Activated CD8-positive, alpha-beta T cell treated with anti-CD3 and anti-CD28 coated beads, Interleukin-2, amount 10 ng/mL, durations not matched to agents 7 days and 5 days (primary cell): ENCODE results near the gene LNX1. TPM values are rescaled to one million over a fixed set of nuclear protein-coding genes. Genes with fewer than 3 reads are reported as not detected.

Source experiments
- ATAC-seq: fragments of 150-1000 bp; cut with Tn5 transposase; one replicate; pipeline ENCODE4 v1.10.0; 2021; ENCODE audit warnings: moderate library complexity
- CTCF ChIA-PET: fragments of 350-600 bp; sonication (Branson Sonifier 250); formaldehyde crosslinking; loops from one replicate; lab custom pipeline; 2021; ENCODE audit warnings: antibody characterized with exemption; lab: Charles Lee
- POLR2A ChIA-PET: fragments of 350-600 bp; sonication (Branson Sonifier 250); formaldehyde crosslinking; loops from one replicate; lab custom pipeline; 2021; ENCODE audit warnings: antibody characterized with exemption; lab: Charles Lee
- DNase-seq: peaks from one replicate; pipeline ENCODE4 v3.0.0-alpha.2; 2020
- H3K27ac Mint-ChIP-seq: one replicate; pipeline ENCODE4 v1.8.0; 2021; ENCODE audit warnings: mild to moderate bottlenecking, mixed read lengths
- H3K27me3 Mint-ChIP-seq: one replicate; pipeline ENCODE4 v1.8.0; 2021; ENCODE audit warnings: low read depth, mixed read lengths
- H3K36me3 Mint-ChIP-seq: one replicate; pipeline ENCODE4 v1.8.0; 2021; ENCODE audit warnings: low read depth, mixed read lengths
- H3K4me1 Mint-ChIP-seq: one replicate; pipeline ENCODE4 v1.8.0; 2021; ENCODE audit warnings: low read depth, mixed read lengths
- H3K4me3 Mint-ChIP-seq: one replicate; pipeline ENCODE4 v1.8.0; 2021; ENCODE audit warnings: mild to moderate bottlenecking, mixed read lengths
- H3K9me3 Mint-ChIP-seq: one replicate; pipeline ENCODE4 v1.8.0; 2022; ENCODE audit warnings: mixed read lengths; ENCODE audit not compliant: insufficient read depth
- total RNA-seq, 2 experiments: library from RNA; stranded (reverse); gene quantifications; one replicate each; pipeline ENCODE4 v1.2.3, GENCODE V29; 2021

LNX1 gene
- total RNA-seq, 2 experiments from 2014 or later = not detected

DNA sequence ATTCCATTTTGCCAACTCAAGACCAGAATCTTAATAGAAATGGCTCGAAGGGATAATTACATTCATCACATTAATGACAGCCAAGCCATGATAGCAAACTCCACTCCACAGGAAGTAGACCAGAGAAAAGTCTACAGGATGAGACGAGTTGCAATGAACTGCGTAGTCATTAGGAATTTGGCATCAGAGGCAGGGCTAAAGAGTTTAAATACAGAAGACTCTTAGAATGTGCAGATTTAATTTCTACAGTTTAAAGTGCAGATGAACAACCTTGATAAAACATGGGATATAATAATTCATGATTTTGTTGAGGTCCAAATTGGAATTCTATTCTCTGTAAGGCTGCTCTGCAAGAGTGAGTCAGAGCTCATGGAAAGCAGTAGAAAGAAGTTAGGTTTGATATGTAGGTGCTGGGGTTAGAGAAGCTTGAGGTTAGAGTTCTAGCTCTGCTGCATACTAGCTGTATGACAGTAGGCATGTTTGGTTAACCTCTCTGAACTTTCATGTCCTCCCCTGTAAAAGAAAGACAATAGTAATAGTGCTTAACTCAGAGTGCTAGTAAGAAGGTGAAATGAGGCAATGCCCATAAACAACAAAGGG lies 32.2 kb downstream of the LNX1 start:
- no peaks in the 10 kb centered on the region for H3K4me1 Mint-ChIP-seq
- H3K36me3 Mint-ChIP-seq = no peaks in the 10 kb centered on the region
- ChIA-PET CTCF (no interaction called here), POLR2A (no interaction called here)
- no peaks in the 10 kb centered on the region for H3K9me3 Mint-ChIP-seq
- DNase-seq (no peak), ATAC-seq (no peak)
- H3K4me3 Mint-ChIP-seq = no peak overlapping the region
- no peak overlapping the region for H3K27ac Mint-ChIP-seq
- peaks cover 6% of the 10 kb centered on the region for H3K27me3 Mint-ChIP-seq

DNA sequence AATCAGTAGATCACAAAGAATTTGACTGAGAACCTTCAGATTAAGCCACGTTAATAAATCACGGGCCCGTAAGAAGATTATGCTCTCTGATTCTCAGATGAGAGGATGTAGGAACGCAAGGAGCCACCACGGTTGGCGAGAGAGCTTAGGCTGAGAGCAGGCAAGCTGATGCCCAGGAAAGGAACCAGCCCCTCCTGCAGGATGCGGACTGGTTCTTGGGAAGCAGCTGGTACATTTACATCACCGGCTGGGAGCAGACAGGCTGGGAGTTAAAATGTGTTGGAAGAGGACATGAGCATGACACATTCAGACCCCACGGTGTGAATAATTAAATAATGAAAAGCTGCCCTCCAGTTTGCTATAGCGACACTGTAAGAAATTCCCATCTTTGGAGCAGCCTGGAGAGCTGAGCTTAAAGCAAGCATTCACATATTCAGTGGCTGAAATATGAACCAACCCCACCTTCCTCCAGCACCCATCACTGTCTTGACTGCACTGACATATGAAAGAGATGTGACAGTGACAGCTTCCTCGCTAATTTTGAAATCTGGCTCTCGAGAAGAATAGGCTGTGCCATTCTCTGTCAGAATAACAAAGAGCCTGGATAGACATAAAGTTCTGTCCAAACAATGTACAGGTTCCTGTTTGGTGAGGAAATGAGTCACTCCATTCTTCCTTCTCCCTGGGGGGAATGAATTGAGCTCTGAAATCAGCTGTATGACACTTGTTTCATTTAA lies 33.1 kb downstream of the LNX1 start:
- peaks cover 6% of the 10 kb centered on the region for H3K27me3 Mint-ChIP-seq
- H3K9me3 Mint-ChIP-seq = no peaks in the 10 kb centered on the region
- ChIA-PET CTCF (interaction anchor here (1.7 kb wide), 1 partner anchor 11 kb away, joined by 3 read pairs; no protein-coding TSS in a partner anchor), POLR2A (no interaction called here)
- H3K36me3 Mint-ChIP-seq = no peaks in the 10 kb centered on the region
- H3K4me3 Mint-ChIP-seq = no peak overlapping the region
- no peaks in the 10 kb centered on the region for H3K4me1 Mint-ChIP-seq
- DNase-seq (no peak), ATAC-seq (no peak)
- H3K27ac Mint-ChIP-seq = no peak overlapping the region

DNA sequence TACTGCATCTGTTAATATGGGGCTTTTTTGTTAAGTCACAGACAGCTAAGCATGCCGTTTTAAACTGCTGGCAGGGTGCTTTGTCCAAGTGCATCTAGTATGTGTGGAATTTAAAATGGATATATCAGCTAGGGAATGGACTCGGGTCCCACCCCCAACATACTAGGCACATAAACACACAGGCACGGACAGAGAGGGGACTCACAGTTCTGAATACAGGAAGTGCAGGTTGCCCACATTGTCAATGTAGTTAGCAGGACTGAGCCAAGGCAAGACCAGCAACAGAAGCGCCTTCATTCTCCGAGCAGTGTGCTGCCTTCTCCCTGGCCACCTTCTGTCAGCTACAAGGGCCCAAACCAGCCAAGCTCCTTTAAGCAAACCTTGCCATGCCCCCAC lies 33.6 kb downstream of the LNX1 start:
- CTCF ChIA-PET = interaction anchor here (1.7 kb wide), 1 partner anchor 10 kb away, joined by 3 read pairs; no protein-coding TSS in a partner anchor
- H3K4me1 Mint-ChIP-seq = no peaks in the 10 kb centered on the region
- no peak for ATAC-seq

DNA sequence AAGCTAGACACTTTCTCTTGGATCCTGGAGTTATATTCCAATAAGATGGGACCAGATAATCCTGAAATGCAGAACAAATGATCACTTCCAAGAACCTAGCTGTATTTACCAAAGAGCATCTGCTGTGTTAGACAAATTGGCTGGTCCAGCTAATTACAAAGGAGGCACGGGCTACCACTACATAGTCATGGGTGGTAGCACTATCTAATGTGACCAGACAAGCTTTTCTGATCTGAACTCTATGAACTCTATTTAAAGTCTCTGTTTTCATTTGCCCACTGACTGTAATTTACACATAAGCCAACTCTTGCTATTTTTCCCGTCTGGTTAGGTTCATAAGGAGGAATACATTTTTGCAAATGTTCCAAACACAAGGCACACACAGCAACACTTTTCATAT lies 34.6 kb downstream of the LNX1 start:
- H3K4me3 Mint-ChIP-seq = no peak overlapping the region
- no peak overlapping the region for H3K27ac Mint-ChIP-seq
- no peaks in the 10 kb centered on the region for H3K36me3 Mint-ChIP-seq
- H3K27me3 Mint-ChIP-seq = peaks cover 8% of the 10 kb centered on the region
- ChIA-PET POLR2A (no interaction called here), CTCF (interaction anchor here (1.7 kb wide), 1 partner anchor 9 kb away, joined by 3 read pairs; no protein-coding TSS in a partner anchor)
- H3K9me3 Mint-ChIP-seq = no peaks in the 10 kb centered on the region
- H3K4me1 Mint-ChIP-seq = no peaks in the 10 kb centered on the region
- no peak for DNase-seq
- ATAC-seq = no peak

More for the DNA sequence above, 33.6 kb downstream of the LNX1 start:
- Mint-ChIP-seq H3K36me3 (no peaks in the 10 kb centered on the region), H3K27ac (no peak overlapping the region), H3K4me3 (no peak overlapping the region), H3K9me3 (no peaks in the 10 kb centered on the region), H3K27me3 (peaks cover 6% of the 10 kb centered on the region)
- POLR2A ChIA-PET = no interaction called here
- DNase-seq = no peak

DNA sequence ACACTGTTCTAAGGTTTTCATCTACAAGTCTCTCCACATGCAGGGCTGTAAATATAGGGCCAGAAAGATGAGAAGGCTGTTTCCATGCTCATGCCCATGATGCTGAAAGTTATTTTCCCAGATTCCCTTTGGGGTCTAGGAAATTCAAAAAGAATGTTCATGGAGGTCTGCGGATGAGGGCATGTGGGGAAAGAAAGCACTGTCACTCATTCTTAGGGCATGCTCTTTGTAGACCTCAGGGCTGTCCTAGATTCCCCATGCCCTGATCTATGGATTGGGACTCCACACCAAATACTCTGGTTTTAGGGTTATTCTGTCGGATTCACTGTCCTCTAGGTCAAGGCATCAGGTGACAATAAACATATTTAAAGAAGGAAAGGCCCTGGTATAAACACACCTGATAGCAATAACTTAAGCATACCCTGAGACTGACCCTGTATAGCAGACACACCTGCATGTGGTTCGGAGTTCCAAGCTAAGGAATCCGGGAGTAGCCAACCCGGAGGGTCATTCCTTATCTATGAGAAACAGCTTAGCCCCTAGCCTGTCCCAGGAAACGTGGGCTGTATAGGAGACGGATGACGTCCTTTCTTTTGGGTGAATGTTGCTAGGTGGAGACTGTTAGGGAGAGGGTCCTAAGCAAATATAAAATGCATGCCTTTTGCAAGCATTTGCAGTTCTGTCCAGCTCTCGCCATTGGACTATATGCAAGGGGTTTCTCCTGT lies 37.6 kb downstream of the LNX1 start:
- Mint-ChIP-seq H3K4me3 (no peak overlapping the region), H3K27ac (no peak overlapping the region), H3K27me3 (peaks cover 8% of the 10 kb centered on the region), H3K36me3 (no peaks in the 10 kb centered on the region), H3K4me1 (no peaks in the 10 kb centered on the region), H3K9me3 (no peaks in the 10 kb centered on the region)
- CTCF ChIA-PET = no interaction called here
- DNase-seq (no peak), ATAC-seq (no peak)
- POLR2A ChIA-PET = no interaction called here

DNA sequence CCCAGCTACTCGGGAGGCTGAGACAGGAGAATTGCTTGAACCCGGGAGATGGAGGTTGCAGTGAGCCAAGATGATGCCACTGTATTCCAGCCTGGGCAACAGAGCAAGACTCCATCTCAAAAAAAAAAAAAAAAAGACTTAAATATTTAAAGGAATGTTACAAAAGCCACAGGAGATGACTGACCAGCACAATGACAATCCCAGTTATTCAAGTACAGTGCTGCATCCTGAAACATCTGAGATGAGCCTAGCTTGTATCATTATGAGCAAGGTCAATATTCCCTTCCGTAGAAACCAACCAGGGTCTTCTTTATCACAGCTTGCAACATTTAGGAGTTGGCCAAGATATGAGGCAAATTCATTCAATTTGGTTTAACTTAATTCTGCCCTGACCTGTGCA lies 38.6 kb downstream of the LNX1 start:
- ATAC-seq = no peak
- Mint-ChIP-seq H3K27me3 (peaks cover 8% of the 10 kb centered on the region), H3K4me3 (no peak overlapping the region), H3K9me3 (no peaks in the 10 kb centered on the region), H3K27ac (no peak overlapping the region), H3K4me1 (no peaks in the 10 kb centered on the region), H3K36me3 (no peaks in the 10 kb centered on the region)
- CTCF ChIA-PET = no interaction called here
- DNase-seq = no peak
- POLR2A ChIA-PET = no interaction called here

DNA sequence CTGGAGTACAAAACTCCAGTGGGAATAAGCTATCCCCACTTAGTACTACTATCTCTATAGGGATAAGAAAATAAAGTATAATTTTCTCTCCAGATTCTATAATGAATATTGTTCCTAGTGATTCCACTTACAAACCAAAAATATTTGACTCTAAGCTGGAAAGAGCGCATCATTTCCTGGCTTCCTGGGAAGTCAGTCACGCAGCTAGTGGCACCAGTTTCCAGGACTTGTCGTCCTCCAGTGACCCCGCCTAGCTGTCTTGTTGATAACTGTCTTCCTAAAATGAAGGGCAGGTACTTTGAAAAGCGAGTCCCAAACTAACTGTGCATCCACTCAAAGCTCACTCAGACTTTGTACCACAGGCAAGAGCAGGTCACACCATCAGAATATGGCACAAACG lies 39.3 kb downstream of the LNX1 start:
- ATAC-seq (no peak), DNase-seq (no peak)
- H3K36me3 Mint-ChIP-seq = no peaks in the 10 kb centered on the region
- H3K27ac Mint-ChIP-seq = no peak overlapping the region
- ChIA-PET CTCF (no interaction called here), POLR2A (no interaction called here)
- peaks cover 8% of the 10 kb centered on the region for H3K27me3 Mint-ChIP-seq
- H3K4me3 Mint-ChIP-seq = no peak overlapping the region
- no peaks in the 10 kb centered on the region for H3K9me3 Mint-ChIP-seq
- no peaks in the 10 kb centered on the region for H3K4me1 Mint-ChIP-seq

DNA sequence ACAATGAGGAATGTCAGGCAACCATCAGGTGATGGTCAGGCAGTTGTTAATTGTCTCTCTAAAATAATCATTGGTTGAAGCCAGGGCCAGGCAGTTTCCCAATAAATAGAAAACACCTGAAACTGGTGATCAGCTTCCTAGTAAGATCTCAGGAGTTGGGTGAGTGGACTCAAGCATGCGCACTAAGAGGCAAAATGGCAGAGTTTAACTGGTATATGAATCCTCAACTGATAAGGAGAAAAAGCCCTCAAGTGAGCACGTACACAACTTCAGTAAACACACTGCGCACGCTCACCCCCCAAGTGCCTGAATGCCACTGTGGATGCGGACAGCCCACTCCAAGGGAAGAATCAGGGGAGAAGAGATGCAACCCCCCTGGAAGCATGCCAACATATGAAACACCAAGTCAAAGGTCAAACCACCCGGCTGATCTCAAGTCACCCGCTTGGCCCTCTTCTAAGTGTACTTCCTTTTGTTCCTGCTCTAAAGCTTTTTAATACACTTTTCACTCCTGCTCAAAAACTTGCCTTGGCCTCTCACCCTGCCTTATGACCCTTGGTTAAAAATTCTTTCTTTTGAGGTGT lies 39.9 kb downstream of the LNX1 start:
- ATAC-seq = no peak
- Mint-ChIP-seq H3K36me3 (no peaks in the 10 kb centered on the region), H3K27me3 (peaks cover 8% of the 10 kb centered on the region), H3K4me3 (no peak overlapping the region), H3K27ac (no peak overlapping the region), H3K9me3 (no peaks in the 10 kb centered on the region), H3K4me1 (no peaks in the 10 kb centered on the region)
- DNase-seq = no peak
- ChIA-PET POLR2A (no interaction called here), CTCF (no interaction called here)

DNA sequence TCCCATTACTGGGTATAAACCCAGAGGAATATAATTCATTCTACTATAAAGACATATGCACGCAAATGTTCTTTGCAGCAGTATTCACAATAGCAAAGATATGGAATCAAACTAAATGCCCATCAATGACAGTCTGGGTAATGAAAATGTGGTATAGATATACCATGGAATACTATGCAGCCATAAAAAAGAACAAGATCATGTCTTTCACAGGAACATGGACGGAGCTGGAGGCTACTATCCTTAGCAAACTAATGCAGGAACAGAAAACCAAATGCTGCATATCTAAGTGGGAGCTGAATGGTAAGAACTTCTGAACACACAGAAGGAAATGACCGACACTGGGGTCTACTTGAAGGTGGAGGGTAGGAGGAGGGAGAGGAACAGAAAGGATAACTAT lies 42.6 kb downstream of the LNX1 start:
- CTCF ChIA-PET = no interaction called here
- H3K4me1 Mint-ChIP-seq = no peaks in the 10 kb centered on the region
- no peaks in the 10 kb centered on the region for H3K9me3 Mint-ChIP-seq
- ATAC-seq (no peak), DNase-seq (no peak)
- peaks cover 2% of the 10 kb centered on the region for H3K27me3 Mint-ChIP-seq
- no peaks in the 10 kb centered on the region for H3K36me3 Mint-ChIP-seq
- H3K4me3 Mint-ChIP-seq = no peak overlapping the region
- H3K27ac Mint-ChIP-seq = no peak overlapping the region
- POLR2A ChIA-PET = no interaction called here

DNA sequence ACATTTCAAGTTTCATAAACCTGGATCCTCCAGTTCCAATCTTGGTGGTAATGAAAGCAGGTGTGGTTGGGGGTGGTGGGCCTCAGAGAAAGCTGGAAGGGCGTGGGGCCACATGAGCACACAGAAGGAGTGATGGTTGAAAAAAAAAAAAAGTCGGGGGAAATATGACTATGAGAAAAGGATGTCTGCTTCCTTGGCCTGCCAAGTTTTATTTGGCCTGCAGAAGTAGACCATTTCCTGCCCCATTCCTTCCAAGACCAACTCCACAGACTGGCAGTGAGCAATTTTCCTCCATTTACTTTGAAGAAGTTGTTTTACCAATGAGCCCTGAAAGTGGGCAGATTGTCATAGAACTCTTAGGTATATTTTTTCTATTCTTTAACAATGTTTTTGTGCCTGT lies 43.3 kb downstream of the LNX1 start:
- Mint-ChIP-seq H3K36me3 (no peaks in the 10 kb centered on the region), H3K27me3 (peaks cover 2% of the 10 kb centered on the region), H3K27ac (no peak overlapping the region), H3K4me3 (no peak overlapping the region), H3K9me3 (no peaks in the 10 kb centered on the region), H3K4me1 (no peaks in the 10 kb centered on the region)
- ATAC-seq = no peak
- ChIA-PET CTCF (interaction anchor here (1.3 kb wide), 1 partner anchor 10 kb away, joined by 3 read pairs; no protein-coding TSS in a partner anchor), POLR2A (no interaction called here)
- no peak for DNase-seq

DNA sequence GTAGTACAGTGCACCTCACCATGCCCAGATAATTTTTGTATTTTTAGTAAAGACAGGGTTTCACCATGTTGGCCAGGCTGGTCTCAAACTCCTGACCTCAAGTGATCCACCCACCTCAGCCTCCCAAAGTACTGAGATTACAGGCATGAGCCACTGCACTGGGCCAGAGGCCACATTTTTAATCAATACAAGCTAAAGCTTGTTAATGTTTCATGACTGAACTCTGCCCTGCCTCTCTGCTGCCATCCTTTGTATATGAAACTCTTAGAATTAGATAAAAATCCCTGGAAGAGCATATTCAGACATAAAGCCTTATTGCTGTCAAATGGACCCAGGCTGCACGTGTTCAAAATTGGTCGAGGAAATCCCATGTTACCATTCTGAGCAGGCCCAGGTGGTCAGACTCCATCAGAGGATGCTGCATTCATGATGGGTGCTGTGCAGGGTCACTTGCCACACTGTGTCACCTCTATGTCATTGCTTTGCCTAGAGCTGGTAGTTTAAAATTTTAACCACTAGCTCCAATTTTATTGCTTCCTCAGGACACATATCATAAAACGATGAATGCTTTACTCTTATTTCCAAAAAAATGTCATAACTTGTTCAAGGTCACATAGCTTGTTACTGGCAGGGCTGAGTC lies 45.2 kb downstream of the LNX1 start:
- ATAC-seq = no peak
- DNase-seq = no peak
- Mint-ChIP-seq H3K27ac (no peak overlapping the region), H3K36me3 (no peaks in the 10 kb centered on the region), H3K27me3 (peaks cover 1% of the 10 kb centered on the region), H3K4me3 (no peak overlapping the region), H3K9me3 (no peaks in the 10 kb centered on the region), H3K4me1 (no peaks in the 10 kb centered on the region)
- ChIA-PET POLR2A (no interaction called here), CTCF (no interaction called here)
